ENCODE data around the gene MED8.

Gene MED8, protein sequence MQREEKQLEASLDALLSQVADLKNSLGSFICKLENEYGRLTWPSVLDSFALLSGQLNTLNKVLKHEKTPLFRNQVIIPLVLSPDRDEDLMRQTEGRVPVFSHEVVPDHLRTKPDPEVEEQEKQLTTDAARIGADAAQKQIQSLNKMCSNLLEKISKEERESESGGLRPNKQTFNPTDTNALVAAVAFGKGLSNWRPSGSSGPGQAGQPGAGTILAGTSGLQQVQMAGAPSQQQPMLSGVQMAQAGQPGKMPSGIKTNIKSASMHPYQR

DNA sequence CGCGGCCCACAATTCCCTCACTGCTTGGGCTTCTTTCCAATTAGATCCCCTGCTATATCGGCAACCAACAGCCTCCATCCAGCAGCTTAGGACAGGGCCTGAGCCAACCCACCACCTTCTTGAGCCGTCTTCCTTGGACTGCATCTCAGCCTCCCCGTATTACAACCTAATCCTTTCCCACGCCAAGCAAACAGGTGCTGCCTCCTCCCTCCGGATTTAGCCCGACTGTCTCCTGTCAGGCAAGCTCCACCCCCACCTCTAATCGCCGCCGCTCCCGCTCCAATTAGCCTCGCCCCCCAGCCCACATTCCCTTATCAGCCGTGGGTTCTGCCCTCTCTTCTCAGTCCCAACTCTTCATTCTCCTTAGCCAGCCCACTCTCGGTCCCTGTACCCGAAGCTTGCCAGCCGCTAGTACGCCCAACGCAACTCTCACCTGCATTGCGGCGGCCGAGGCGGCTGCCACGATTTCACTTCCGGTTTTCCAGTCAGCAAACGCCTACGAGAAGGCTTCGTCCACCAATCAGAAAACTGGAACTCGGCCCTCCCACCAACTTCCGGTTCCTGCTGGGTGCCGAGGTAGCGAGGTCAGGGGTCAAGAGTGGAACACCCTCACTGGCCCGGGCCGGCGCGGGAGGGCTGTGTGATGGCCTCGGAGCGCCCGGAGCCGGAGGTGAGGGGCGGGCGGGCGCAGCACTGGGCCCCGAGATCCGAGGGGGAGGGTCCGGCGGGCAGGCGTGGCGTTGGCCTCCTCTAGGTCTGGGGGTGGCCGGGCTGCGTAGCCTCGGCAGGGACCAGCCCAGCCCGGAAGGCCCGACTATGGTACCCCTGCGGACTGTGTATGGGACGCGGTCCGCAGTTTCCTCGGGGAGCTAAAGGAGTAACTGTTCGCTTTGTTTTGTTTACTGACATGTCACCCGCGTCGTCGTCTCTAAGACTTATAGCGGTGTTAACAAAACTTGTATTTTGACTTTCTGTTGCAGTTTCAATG lies at the start of gene MED8, which contains the start of gene SZT2:
TSS of gene MED8 (minus strand) at position 475 of the 988 bp plus-strand sequence. CDS start at position 439, 36 bp downstream.
TSS of gene SZT2 (plus strand) at position 574 of the 988 bp plus-strand sequence. CDS start at position 644, 70 bp downstream.
- peaks cover 17% of the 10 kb centered on the region for H3K36me3 ChIP-seq (ENCODE audit: control insufficient read depth, insufficient read depth, low read length)
- H3K9ac ChIP-seq (ENCODE audit: low read depth, low read length) = peak within 1 kb of the TSS; percentile 79
- H3K4me3 ChIP-seq (ENCODE audit: low read depth, low read length) = peak within 1 kb of the TSS; percentile 93
- H3K27me3 ChIP-seq (ENCODE audit: control insufficient read depth, insufficient read depth, low read length) = no peaks in the 10 kb centered on the region
- H3K4me1 ChIP-seq (ENCODE audit: control insufficient read depth, insufficient read depth, low read length) = peaks cover 4% of the 10 kb centered on the region
- H3K9me3 ChIP-seq (ENCODE audit: control insufficient read depth, insufficient read depth, low read length) = no peaks in the 10 kb centered on the region

DNA sequence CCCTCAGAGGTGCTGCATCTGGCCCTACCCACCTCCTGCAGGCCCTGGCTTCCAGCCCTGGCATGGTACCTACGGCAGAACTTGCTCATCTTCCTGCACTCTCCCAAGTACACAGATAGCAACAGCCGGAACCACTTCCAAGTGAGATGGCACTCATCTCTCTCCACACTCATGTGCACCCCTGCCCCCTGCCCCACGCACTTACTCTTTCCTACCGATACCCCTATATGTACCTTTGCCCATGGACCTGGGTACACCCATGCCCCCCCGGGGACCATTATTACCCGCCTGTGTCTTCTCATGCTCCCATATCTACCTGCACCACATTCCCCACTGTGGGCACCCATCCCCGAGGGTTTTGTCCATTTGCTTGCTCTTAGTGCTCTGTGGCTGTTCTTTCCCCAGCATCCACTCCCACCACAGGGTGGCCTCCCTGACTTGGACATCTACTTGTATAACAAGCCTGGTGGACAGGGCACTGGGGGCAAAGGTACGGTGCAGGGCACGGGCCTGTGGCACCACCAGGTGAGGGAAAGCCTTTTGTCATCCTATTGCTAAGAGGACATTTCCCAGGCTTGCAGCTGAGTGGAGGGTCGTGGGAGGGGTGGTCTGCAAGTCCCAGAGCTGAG lies 49.5 kb upstream of the MED8 start:
- H3K36me3 ChIP-seq (ENCODE audit: control insufficient read depth, insufficient read depth, low read length) = peaks cover 24% of the 10 kb centered on the region
- no peaks in the 10 kb centered on the region for H3K9me3 ChIP-seq (ENCODE audit: control insufficient read depth, insufficient read depth, low read length)

DNA sequence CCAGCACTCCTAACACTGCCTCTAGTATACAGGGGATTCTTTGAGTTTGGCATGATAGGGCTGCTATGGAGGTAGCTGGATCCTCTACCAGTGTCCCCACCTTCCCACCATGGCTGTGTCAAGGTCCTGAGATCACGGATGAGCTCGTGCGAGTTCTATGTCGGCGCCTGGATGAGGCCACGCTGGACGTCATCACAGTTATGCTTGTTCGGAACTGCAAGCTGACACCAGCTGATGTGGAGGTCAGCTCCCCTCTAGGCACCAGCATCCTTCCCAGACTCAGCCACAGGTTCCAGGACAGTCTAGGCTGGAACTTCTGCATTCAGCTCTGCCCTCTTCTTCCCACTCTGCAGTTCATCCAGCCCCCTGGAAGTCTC lies 49.0 kb upstream of the MED8 start:
- Histone ChIP-seq H3K9me3 (ENCODE audit: control insufficient read depth, insufficient read depth, low read length) (no peaks in the 10 kb centered on the region), H3K4me1 (ENCODE audit: control insufficient read depth, insufficient read depth, low read length) (no peaks in the 10 kb centered on the region), H3K4me3 (ENCODE audit: low read depth, low read length) (no peak overlapping the region), H3K9ac (ENCODE audit: low read depth, low read length) (no peak overlapping the region), H3K36me3 (ENCODE audit: control insufficient read depth, insufficient read depth, low read length) (peaks cover 28% of the 10 kb centered on the region), H3K27me3 (ENCODE audit: control insufficient read depth, insufficient read depth, low read length) (no peaks in the 10 kb centered on the region)

More for the DNA sequence above, 49.5 kb upstream of the MED8 start:
- Histone ChIP-seq H3K9ac (ENCODE audit: low read depth, low read length) (no peak overlapping the region), H3K27me3 (ENCODE audit: control insufficient read depth, insufficient read depth, low read length) (no peaks in the 10 kb centered on the region), H3K4me1 (ENCODE audit: control insufficient read depth, insufficient read depth, low read length) (no peaks in the 10 kb centered on the region), H3K4me3 (ENCODE audit: low read depth, low read length) (no peak overlapping the region)

DNA sequence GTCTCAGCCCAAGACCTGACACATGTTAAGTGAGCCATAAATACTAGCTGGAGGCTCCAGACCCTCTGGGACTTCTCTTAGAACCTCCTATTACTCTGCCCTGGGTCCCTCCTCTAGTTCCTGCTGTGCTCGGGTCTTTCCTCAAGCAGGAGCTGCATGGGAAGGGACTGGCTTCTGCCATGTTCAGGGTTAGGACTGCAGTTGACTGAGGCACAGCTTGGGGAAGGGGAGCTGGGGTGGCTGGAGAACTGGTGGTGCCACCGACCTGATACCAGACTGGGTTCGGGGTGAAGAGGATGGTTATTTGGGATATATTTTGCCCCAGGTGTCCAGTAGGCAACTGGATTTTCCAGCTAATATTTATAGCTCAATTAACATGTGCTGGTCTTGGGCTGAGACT lies 48.4 kb upstream of the MED8 start:
- Histone ChIP-seq H3K36me3 (ENCODE audit: control insufficient read depth, insufficient read depth, low read length) (peaks cover 26% of the 10 kb centered on the region), H3K27me3 (ENCODE audit: control insufficient read depth, insufficient read depth, low read length) (no peaks in the 10 kb centered on the region), H3K9ac (ENCODE audit: low read depth, low read length) (no peak overlapping the region), H3K4me1 (ENCODE audit: control insufficient read depth, insufficient read depth, low read length) (no peaks in the 10 kb centered on the region), H3K9me3 (ENCODE audit: control insufficient read depth, insufficient read depth, low read length) (no peaks in the 10 kb centered on the region), H3K4me3 (ENCODE audit: low read depth, low read length) (no peak overlapping the region)

DNA sequence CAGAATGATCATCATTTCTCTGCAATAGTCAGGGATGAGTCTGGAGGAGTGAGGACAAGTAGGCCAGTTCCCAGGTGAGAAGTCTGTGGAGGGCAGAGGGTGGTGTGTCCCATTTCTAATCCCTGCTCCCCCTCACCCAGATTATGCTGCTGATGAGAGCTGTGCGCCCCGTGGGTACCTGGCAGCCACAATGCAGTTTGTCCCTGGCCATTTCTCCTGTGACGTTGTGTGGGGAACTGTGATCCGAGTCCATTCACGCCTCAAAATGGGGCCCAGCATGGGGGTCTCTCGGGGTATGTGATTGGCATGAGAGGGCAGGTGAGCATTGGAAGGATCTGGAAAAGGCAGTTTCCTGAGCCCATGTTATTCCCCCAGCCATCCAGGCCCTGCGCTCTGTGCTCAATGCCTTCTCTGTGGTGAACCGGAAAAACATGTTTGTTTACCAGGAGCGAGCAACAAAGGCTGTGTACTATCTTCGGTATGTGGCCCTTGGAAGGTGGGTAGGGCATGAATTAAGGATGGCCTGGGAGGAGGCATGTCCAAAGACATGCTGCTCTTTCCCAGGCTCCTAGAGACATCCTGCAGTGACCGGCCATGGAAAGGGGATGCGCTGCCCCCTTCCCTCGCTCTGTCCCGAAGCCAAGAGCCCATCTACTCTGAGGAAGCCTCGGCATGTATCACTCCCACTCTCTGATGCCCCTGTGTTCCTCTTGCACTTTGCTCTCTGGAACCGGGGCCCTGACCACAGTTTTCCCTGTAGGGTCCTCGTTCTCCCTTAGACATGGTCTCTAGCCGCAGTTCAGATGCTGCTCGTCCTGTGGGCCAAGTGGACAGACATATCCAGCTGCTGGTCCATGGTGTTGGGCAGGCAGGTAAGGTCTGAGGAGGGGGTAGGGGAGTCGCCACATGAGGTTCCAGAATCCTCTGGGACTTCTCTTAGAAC lies 47.7 kb upstream of the MED8 start:
- H3K4me3 ChIP-seq (ENCODE audit: low read depth, low read length) = no peak overlapping the region
- H3K9ac ChIP-seq (ENCODE audit: low read depth, low read length) = no peak overlapping the region
- H3K9me3 ChIP-seq (ENCODE audit: control insufficient read depth, insufficient read depth, low read length) = no peaks in the 10 kb centered on the region
- no peaks in the 10 kb centered on the region for H3K27me3 ChIP-seq (ENCODE audit: control insufficient read depth, insufficient read depth, low read length)
- no peaks in the 10 kb centered on the region for H3K4me1 ChIP-seq (ENCODE audit: control insufficient read depth, insufficient read depth, low read length)
- peaks cover 29% of the 10 kb centered on the region for H3K36me3 ChIP-seq (ENCODE audit: control insufficient read depth, insufficient read depth, low read length)

DNA sequence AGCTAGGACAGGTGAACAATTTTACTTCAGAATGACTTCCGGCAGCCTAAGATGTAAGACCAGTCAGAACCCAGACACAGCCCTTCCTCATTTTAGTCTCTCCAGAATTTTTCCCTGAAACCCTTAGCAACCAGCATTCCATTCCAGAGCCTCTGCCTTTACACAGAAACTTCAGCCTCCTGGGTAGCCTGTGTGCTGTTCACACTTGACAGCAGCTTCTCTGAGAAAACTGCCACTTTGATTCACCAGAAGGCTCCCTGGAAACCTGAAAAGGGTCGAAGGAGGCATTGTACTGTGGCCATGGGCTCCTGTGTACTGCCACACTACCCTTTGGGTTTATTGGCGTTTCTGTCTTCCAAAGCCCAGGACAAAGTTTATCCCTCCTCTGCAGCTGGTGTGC lies 46.8 kb upstream of the MED8 start:
- Histone ChIP-seq H3K36me3 (ENCODE audit: control insufficient read depth, insufficient read depth, low read length) (peaks cover 33% of the 10 kb centered on the region), H3K27me3 (ENCODE audit: control insufficient read depth, insufficient read depth, low read length) (no peaks in the 10 kb centered on the region), H3K4me3 (ENCODE audit: low read depth, low read length) (no peak overlapping the region), H3K9ac (ENCODE audit: low read depth, low read length) (no peak overlapping the region), H3K4me1 (ENCODE audit: control insufficient read depth, insufficient read depth, low read length) (no peaks in the 10 kb centered on the region), H3K9me3 (ENCODE audit: control insufficient read depth, insufficient read depth, low read length) (no peaks in the 10 kb centered on the region)

DNA sequence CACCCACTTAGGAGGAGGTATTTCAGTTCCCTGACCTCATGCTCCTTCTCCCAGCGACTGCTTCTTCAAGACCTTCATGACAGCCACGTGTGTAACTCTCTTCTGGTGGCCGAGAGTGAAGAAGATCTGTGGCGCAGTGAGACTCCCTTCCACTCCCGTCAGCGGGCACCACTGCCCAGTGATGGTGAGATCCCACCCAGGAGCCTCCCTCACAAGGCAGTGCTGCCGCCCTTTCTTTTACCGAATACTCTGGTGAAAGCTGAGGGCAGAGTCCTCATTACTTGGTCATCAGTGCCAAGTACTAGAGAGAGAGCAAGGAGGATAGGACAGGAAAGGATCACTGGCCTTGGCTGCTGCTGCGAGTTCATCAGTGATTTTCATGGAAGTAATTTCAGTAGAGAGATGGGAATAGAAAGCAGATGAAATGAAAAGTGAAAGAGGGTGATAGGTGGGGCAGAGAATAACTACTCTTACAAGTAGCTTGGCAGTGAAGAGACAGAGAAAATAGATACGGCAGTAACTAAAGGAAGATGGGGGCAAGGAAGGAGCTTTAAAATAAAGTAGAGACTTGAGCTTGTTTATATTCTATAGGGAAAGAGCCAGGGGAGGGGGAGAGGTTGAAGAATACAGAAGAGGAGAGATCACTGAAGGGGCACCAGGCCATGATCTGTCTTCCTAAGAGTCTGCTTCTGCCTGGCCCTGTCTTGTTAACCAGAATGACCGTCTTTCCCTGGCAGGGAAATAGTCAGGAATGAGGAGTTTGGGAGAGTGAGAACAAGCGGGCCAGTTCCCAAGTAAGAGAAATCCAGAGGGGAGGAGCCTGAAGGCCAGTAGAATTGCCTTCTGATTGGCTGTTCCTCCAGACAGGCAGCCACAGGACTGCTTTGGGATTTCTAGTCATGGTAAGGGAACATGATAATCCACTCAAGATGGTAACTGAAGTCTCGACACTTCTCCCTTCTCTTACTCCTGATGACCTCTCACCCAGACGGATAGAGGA lies 45.8 kb upstream of the MED8 start:
- Histone ChIP-seq H3K27me3 (ENCODE audit: control insufficient read depth, insufficient read depth, low read length) (no peaks in the 10 kb centered on the region), H3K4me3 (ENCODE audit: low read depth, low read length) (no peak overlapping the region), H3K4me1 (ENCODE audit: control insufficient read depth, insufficient read depth, low read length) (no peaks in the 10 kb centered on the region), H3K9ac (ENCODE audit: low read depth, low read length) (no peak overlapping the region), H3K9me3 (ENCODE audit: control insufficient read depth, insufficient read depth, low read length) (no peaks in the 10 kb centered on the region), H3K36me3 (ENCODE audit: control insufficient read depth, insufficient read depth, low read length) (peaks cover 41% of the 10 kb centered on the region)

DNA sequence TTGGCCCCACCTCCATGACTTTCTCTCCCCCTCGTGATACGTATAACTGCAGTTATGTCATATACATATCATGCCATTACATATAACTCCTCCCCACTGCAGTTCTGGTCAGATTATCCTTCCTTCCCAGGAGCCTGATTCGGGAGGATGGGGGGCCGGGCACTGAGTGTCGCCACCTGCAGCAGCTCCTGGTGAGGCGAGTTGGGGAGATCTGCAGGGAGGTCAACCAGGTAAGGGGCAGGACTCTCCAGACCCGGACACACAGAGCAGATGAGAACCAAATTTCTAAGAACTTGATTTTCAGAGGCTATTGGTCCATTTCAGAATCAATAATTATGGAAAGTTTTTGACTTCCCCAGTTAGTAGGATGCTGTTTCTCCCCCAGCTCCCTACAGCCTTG lies 44.7 kb upstream of the MED8 start:
- Histone ChIP-seq H3K36me3 (ENCODE audit: control insufficient read depth, insufficient read depth, low read length) (peaks cover 47% of the 10 kb centered on the region), H3K9ac (ENCODE audit: low read depth, low read length) (no peak overlapping the region), H3K27me3 (ENCODE audit: control insufficient read depth, insufficient read depth, low read length) (no peaks in the 10 kb centered on the region), H3K4me3 (ENCODE audit: low read depth, low read length) (no peak overlapping the region), H3K4me1 (ENCODE audit: control insufficient read depth, insufficient read depth, low read length) (no peaks in the 10 kb centered on the region), H3K9me3 (ENCODE audit: control insufficient read depth, insufficient read depth, low read length) (no peaks in the 10 kb centered on the region)

DNA sequence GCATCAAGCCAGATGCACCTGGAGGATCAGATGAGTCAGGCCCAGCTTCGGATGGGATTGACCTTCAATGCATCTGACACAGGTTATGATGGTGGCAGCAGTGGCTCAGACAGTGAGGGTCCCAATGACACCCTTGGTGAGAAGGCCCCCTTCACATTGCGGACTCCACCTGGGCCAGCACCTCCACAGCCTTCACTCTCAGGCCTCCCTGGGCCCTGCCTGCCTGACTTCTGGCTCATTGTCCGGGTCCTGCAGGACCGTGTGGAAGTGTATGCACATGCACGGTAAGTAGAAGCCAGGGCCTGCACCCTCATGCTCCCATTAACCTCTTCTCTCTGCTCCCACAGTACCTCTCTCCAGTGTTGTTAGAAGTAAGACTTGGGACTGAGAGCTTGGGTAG lies 43.3 kb upstream of the MED8 start:
- no peak overlapping the region for H3K4me3 ChIP-seq (ENCODE audit: low read depth, low read length)
- H3K9ac ChIP-seq (ENCODE audit: low read depth, low read length) = no peak overlapping the region
- peaks cover 43% of the 10 kb centered on the region for H3K36me3 ChIP-seq (ENCODE audit: control insufficient read depth, insufficient read depth, low read length)
- no peaks in the 10 kb centered on the region for H3K27me3 ChIP-seq (ENCODE audit: control insufficient read depth, insufficient read depth, low read length)
- no peaks in the 10 kb centered on the region for H3K4me1 ChIP-seq (ENCODE audit: control insufficient read depth, insufficient read depth, low read length)
- H3K9me3 ChIP-seq (ENCODE audit: control insufficient read depth, insufficient read depth, low read length) = no peaks in the 10 kb centered on the region

DNA sequence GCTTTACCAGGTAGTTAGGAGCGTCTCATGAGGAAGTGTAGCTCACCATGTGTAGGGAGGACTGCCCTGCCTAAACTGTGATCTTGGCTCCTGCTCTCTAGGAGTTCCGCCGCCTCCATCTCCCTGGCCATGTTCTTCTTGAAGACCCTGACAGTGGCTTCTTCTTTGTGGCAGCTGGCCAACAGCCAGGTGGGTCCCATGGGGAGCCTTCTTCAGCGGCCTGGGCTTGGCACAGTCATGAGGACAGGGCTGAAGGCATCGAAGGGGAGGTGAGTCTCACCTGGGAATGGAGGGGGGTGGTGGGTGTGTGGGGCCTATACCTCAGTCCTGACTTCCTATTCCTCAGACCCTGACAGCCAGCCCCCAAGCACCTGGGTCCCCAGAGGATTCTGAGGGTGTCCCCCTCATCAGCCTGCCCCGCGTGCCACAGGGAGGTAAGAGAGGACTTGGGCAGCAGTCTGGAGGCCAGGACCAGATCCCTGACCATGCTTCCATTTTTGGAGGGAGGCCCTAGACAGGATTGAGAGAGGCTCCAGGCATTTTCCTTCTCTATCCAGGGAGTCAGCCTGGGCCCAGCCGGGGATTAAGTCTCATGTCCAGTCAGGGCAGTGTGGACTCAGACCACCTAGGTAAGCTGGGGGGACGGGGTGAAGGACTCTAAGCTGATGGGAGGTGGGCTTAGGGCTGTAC lies 42.7 kb upstream of the MED8 start:
- H3K9ac ChIP-seq (ENCODE audit: low read depth, low read length) = no peak overlapping the region
- peaks cover 40% of the 10 kb centered on the region for H3K36me3 ChIP-seq (ENCODE audit: control insufficient read depth, insufficient read depth, low read length)
- H3K9me3 ChIP-seq (ENCODE audit: control insufficient read depth, insufficient read depth, low read length) = no peaks in the 10 kb centered on the region

More for the DNA sequence above, 42.7 kb upstream of the MED8 start:
- Histone ChIP-seq H3K4me3 (ENCODE audit: low read depth, low read length) (no peak overlapping the region), H3K4me1 (ENCODE audit: control insufficient read depth, insufficient read depth, low read length) (no peaks in the 10 kb centered on the region), H3K27me3 (ENCODE audit: control insufficient read depth, insufficient read depth, low read length) (no peaks in the 10 kb centered on the region)

Data from iPS-15b (cell line).